Measurements from ENCODE around the gene INPP5J.

The INPP5J gene

DNA sequence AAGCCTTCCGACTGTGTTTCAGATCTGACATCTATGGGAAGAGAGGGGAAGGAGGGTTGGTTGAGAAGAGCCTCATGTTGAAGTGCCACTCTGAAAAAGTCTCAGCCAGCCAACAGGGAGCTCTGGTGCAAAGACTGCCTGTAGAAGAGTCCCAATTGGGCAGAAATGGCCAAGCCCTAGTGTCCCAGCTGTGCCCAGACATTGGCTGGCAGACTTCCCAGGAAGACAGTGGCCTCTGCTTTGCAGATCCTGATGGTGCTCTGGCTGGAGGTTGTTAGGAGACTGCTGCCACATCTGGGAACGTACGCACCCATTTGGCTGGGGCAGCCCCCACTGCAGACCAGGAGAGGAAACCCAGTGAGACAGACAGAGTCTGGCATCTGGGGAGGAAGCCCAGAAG is 20.8 kb downstream of the INPP5J start:
- DNase-seq (ENCODE audit: low read depth), result no peak
- no peak overlapping the region for H3K4me3 ChIP-seq (ENCODE audit: low read depth, low read length)
- in situ Hi-C loops (cut with HindIII; ENCODE audit: low sequenced_read_pairs), result no loop called here
- TF ChIP-seq, protein P1, sequence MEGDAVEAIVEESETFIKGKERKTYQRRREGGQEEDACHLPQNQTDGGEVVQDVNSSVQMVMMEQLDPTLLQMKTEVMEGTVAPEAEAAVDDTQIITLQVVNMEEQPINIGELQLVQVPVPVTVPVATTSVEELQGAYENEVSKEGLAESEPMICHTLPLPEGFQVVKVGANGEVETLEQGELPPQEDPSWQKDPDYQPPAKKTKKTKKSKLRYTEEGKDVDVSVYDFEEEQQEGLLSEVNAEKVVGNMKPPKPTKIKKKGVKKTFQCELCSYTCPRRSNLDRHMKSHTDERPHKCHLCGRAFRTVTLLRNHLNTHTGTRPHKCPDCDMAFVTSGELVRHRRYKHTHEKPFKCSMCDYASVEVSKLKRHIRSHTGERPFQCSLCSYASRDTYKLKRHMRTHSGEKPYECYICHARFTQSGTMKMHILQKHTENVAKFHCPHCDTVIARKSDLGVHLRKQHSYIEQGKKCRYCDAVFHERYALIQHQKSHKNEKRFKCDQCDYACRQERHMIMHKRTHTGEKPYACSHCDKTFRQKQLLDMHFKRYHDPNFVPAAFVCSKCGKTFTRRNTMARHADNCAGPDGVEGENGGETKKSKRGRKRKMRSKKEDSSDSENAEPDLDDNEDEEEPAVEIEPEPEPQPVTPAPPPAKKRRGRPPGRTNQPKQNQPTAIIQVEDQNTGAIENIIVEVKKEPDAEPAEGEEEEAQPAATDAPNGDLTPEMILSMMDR (IDR thresholded peaks at IDR 0.05; ENCODE audit: low read depth, low read length, missing control alignments), result no peak

DNA sequence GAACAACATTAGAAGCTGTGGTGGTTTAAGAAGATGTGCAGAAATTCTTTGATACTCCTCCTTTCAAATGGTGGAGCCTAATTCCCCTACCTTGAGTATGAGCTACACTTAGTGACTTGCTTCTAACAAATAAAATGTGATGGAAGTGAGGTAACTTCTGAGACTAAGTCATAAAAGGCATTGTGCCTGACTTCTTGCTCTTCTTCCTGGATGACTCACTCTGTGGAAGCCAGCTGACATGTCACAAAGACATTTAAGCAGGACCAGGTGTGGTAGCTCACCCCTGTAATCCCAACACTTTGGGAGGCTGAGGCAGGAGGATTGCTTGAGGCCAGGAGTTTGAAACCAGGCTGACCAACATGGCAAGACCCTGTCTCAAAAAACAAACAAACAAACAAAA is 21.5 kb downstream of the INPP5J start:
- DNase-seq (ENCODE audit: low read depth), result no peak
- H3K4me3 ChIP-seq (ENCODE audit: low read depth, low read length), result no peak overlapping the region
- TF ChIP-seq, protein P1 (IDR thresholded peaks at IDR 0.05; ENCODE audit: low read depth, low read length, missing control alignments), result no peak
- in situ Hi-C loops (cut with HindIII; ENCODE audit: low sequenced_read_pairs), result no loop called here

DNA sequence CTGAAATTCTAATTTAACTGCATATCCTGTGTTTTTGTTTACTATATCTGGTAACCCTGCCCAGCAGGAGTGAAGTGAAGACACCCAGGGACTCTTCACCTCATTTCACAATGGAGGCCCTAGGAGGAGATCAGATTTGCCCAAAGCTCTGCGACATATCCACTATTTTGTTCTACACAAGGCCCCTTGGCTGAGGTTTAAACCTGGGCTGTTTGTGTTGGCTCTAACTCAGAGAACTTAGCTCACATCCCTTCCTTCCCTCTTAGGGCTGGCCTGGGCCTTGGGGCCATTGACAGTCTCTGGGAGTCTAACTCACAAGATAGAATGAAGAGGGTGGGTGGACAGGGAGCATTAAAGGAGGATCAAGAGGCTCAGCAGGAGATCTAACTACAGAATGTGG is 25.7 kb downstream of the INPP5J start:
- TF ChIP-seq, protein P1 (IDR thresholded peaks at IDR 0.05; ENCODE audit: low read depth, low read length, missing control alignments), result no peak
- DNase-seq (ENCODE audit: low read depth), result no peak
- H3K4me3 ChIP-seq (ENCODE audit: low read depth, low read length), result no peak overlapping the region
- in situ Hi-C loops (cut with HindIII; ENCODE audit: low sequenced_read_pairs), result no loop called here

DNA sequence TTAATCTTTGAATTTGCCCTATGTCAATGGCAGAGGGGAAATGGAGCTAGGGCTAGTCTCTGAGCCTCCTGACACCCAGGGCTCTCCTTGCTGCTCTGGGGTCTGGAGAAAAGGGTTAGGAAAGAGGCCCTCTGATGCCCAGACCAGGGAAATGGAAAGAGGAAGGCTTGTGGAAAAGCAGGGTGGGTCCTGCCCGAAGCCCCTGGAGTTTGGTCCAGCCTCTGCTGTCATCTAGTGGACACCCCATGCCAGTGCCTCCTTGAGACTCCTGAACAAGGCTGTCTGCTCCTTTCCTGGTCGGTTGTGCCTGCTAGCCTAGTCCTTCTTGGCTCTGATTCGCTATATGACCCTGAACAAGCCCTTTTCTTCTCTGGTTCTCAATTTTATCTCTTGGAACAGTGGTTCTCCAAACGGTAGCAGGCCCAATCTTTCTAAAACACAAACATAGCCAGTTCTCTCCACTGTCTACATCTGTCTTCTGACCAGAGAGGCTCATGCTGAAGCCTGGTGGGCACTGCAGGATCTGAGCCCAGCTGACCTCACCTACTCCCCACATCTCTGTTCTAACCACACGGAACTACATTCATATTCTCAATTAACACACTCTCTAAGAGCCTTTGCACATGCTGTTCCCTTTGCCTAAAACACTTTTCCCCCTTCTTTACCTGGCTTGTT is 26.3 kb downstream of the INPP5J start:
- DNase-seq (ENCODE audit: low read depth), result peak; percentile 62
- H3K4me3 ChIP-seq (ENCODE audit: low read depth, low read length), result no peak overlapping the region
- TF ChIP-seq, protein P1 (IDR thresholded peaks at IDR 0.05; ENCODE audit: low read depth, low read length, missing control alignments), result peak; percentile 97
- in situ Hi-C loops (cut with HindIII; ENCODE audit: low sequenced_read_pairs), result no loop called here

DNA sequence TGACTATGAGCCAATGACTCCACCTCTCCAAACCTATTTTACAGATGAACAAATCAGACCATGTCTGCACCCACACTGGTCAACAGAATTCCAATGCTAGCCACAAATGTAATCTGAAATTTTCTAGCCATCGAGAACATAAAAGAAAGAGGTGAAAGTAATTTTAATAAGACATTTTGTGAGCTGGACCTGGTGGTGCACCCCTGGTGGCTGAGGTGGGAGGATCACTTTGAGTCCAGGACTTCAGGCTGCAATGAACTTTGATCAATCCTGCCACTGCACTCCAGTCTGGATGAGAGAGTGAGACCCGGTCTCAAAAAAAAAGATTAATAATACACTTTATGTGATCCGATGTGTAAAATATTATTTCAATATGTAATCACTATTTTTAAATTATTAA is 27.8 kb downstream of the INPP5J start:
- TF ChIP-seq, protein P1 (IDR thresholded peaks at IDR 0.05; ENCODE audit: low read depth, low read length, missing control alignments), result peak; percentile 56
- no peak overlapping the region for H3K4me3 ChIP-seq (ENCODE audit: low read depth, low read length)
- no peak for DNase-seq (ENCODE audit: low read depth)
- in situ Hi-C loops (cut with HindIII; ENCODE audit: low sequenced_read_pairs), result no loop called here

DNA sequence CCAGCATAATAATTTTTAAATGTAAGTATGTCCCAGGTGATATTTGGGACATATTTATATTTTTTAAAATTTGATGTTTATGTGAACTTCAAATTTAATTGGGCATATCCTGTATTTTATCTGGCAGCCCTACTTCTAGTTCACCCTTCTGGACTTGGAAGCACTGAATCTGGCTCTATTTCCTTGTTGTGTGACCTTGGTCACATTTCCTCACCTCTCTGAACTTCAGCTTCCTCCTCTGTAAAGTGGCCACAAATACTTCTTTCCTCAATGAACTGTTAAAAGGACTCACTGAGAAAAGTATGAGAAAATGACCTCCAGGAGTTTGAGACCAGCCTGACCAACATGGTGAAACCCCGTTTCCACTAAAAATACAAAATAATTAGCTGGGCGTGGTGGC is 29.1 kb downstream of the INPP5J start:
- TF ChIP-seq, protein P1 (IDR thresholded peaks at IDR 0.05; ENCODE audit: low read depth, low read length, missing control alignments), result no peak
- in situ Hi-C loops (cut with HindIII; ENCODE audit: low sequenced_read_pairs), result no loop called here

More for the DNA sequence above, 29.1 kb downstream of the INPP5J start:
- no peak overlapping the region for H3K4me3 ChIP-seq (ENCODE audit: low read depth, low read length)
- DNase-seq (ENCODE audit: low read depth), result no peak

Data from astrocyte of the cerebellum (primary cell).